Cardiac muscle cell (in vitro differentiated cells and primary cell): ENCODE data around the gene PIP5K1C. TPM values are rescaled to one million over a fixed set of nuclear protein-coding genes. Genes with fewer than 3 reads are reported as not detected.

Experiments used
- DNase-seq, 2 donors: peaks; one replicate each; pipeline versions ENCODE4 v3.0.0 to v3.0.0-alpha.2; 2010 to 2017; ENCODE audit warnings: low read depth in 1 of 2, low spot score in 1 of 2
- H3K27ac ChIP-seq: fragments of 200-600 bp; sonication (generic); 2 replicates; pipeline ENCODE4 v1.5.1; 2016
- H3K27me3 ChIP-seq: fragments of 200-600 bp; sonication (generic); 2 replicates; pipeline ENCODE4 v1.6.0; 2016; ENCODE audit warnings: control low read depth
- H3K36me3 ChIP-seq: fragments of 200-600 bp; sonication (generic); 2 replicates; pipeline ENCODE4 v1.5.1; 2016; ENCODE audit warnings: control low read depth
- H3K4me1 ChIP-seq: fragments of 200-600 bp; sonication (generic); 2 replicates; pipeline ENCODE4 v1.8.1; 2017; ENCODE audit warnings: low read depth, mild to moderate bottlenecking, mixed run types
- H3K4me3 ChIP-seq: fragments of 200-600 bp; sonication (generic); 2 replicates; pipeline ENCODE4 v1.5.1; 2016; ENCODE audit warnings: mild to moderate bottlenecking
- H3K9me3 ChIP-seq: fragments of 200-600 bp; sonication (generic); 2 replicates; pipeline ENCODE4 v1.5.1; 2017; ENCODE audit warnings: low read depth, mild to moderate bottlenecking, control low read depth
- CTCF ChIP-seq: IDR thresholded peaks from 2 replicates; pipeline ENCODE4 v1.5.1; 2012; ENCODE audit warnings: low read depth, mild to moderate bottlenecking, low read length
- polyA plus RNA-seq: library from polyadenylated mRNA; unstranded; fragments of >200 nt; fragmentation: Nextera tagmentation; extraction: Ambion mirVana; gene quantifications from 2 replicates; pipeline ENCODE4 v1.2.1, GENCODE V29; 2016
- total RNA-seq: library from RNA; depleted of rRNA; stranded (reverse); fragments of >200 nt; gene quantifications from 2 replicates; pipeline ENCODE4 v1.2.3, GENCODE V29; 2016

Gene PIP5K1C
- total and polyA plus RNA-seq, 2 experiments from 2014 or later: 21.0 to 28.4 TPM

GRCh38 chr19:3658004-3658869 is 42.0 kb downstream of the PIP5K1C start:
- Histone ChIP-seq H3K27ac (no peak overlapping the region), H3K27me3 (no peaks in the 10 kb centered on the region), H3K36me3 (peaks cover 6% of the 10 kb centered on the region), H3K4me3 (no peak overlapping the region), H3K9me3 (no peaks in the 10 kb centered on the region), H3K4me1 (no peaks in the 10 kb centered on the region)
- no peak for DNase-seq
- no peak for TF ChIP-seq CTCF

- H3K36me3 ChIP-seq: peaks cover 13% of the 10 kb centered on the region
- no peak for DNase-seq
- no peaks in the 10 kb centered on the region for H3K4me1 ChIP-seq
Observed at GRCh38 chr19:3657395-3657769, 42.9 kb downstream of the PIP5K1C start.

GRCh38 chr19:3656747-3657394 is 43.4 kb downstream of the PIP5K1C start:
- Histone ChIP-seq H3K9me3 (no peaks in the 10 kb centered on the region), H3K27ac (no peak overlapping the region), H3K27me3 (no peaks in the 10 kb centered on the region), H3K36me3 (peaks cover 13% of the 10 kb centered on the region), H3K4me1 (no peaks in the 10 kb centered on the region), H3K4me3 (no peak overlapping the region)
- no peak for TF ChIP-seq CTCF
- no peak for DNase-seq

More at GRCh38 chr19:3657395-3657769, 42.9 kb downstream of the PIP5K1C start:
- Histone ChIP-seq H3K9me3 (no peaks in the 10 kb centered on the region), H3K27me3 (no peaks in the 10 kb centered on the region), H3K27ac (no peak overlapping the region), H3K4me3 (no peak overlapping the region)
- no peak for TF ChIP-seq CTCF

- Histone ChIP-seq H3K36me3 (peaks cover 13% of the 10 kb centered on the region), H3K9me3 (no peaks in the 10 kb centered on the region), H3K4me1 (no peaks in the 10 kb centered on the region), H3K27ac (no peak overlapping the region), H3K4me3 (no peak overlapping the region), H3K27me3 (no peaks in the 10 kb centered on the region)
- DNase-seq: peak in 1 of 2 donors; percentile 14
- no peak for TF ChIP-seq CTCF
Observed at GRCh38 chr19:3656073-3656746, 44.1 kb downstream of the PIP5K1C start.

GRCh38 chr19:3655402-3656072 is 44.7 kb downstream of the PIP5K1C start:
- Histone ChIP-seq H3K9me3 (no peaks in the 10 kb centered on the region), H3K36me3 (peaks cover 13% of the 10 kb centered on the region), H3K27me3 (no peaks in the 10 kb centered on the region), H3K4me1 (no peaks in the 10 kb centered on the region), H3K4me3 (no peak overlapping the region), H3K27ac (no peak overlapping the region)
- no peak for TF ChIP-seq CTCF
- DNase-seq: peak in 1 of 2 donors; percentile 87
